H1 (cell line): ENCODE data around the gene KCNE1. TPM values are rescaled to one million over a fixed set of nuclear protein-coding genes. Genes with fewer than 3 reads are reported as not detected.

Experiments
- CTCF ChIA-PET: fragments of 300-600 bp; sonication (Branson Sonifier 250); formaldehyde crosslinking; loops from one replicate; lab custom pipeline; 2021; ENCODE audit not compliant: partially characterized antibody; lab: Charles Lee
- POLR2A ChIA-PET: fragments of 300-600 bp; sonication (Branson Sonifier 250); formaldehyde crosslinking; loops from one replicate; lab custom pipeline; 2021; ENCODE audit warnings: inconsistent platforms; ENCODE audit not compliant: partially characterized antibody; lab: Charles Lee
- DNase-seq, 2 experiments: peaks; one replicate each; pipeline versions ENCODE4 v3.0.0 to v3.0.0-alpha.2; 2010 to 2022; ENCODE audit warnings: low spot score in 2 of 2, low read depth in 1 of 2, mixed read lengths in 1 of 2
- FAIRE-seq: peaks from 2 replicates; lab custom pipeline; 2011; peaks lifted over from hg19 to GRCh38; lab: Jason Lieb, UNC
- H2AFZ ChIP-seq: 2 replicates; pipeline ENCODE4 v1.8.1; 2012; ENCODE audit warnings: low read length, inconsistent platforms
- H2AK5ac ChIP-seq: 2 replicates; pipeline ENCODE4 v1.6.1; 2013; ENCODE audit warnings: low read depth, low read length
- H2BK120ac ChIP-seq: replicated peaks from 2 replicates; pipeline ENCODE3; 2013; ENCODE audit warnings: low read depth, low read length, inconsistent platforms
- H2BK12ac ChIP-seq: 2 replicates; pipeline ENCODE4 v1.6.1; 2013; ENCODE audit warnings: low read depth, low read length
- H2BK15ac ChIP-seq: 2 replicates; pipeline ENCODE4 v1.6.1; 2013; ENCODE audit warnings: low read length
- H2BK20ac ChIP-seq: 2 replicates; pipeline ENCODE4 v1.6.1; 2013; ENCODE audit warnings: low read length
- H2BK5ac ChIP-seq: 2 replicates; pipeline ENCODE4 v1.6.1; 2013; ENCODE audit warnings: low read depth, low read length
- H3K14ac ChIP-seq: 2 replicates; pipeline ENCODE4 v1.6.1; 2013; ENCODE audit warnings: inconsistent platforms; ENCODE audit not compliant: insufficient read length
- H3K18ac ChIP-seq: 2 replicates; pipeline ENCODE4 v1.6.1; 2013; ENCODE audit warnings: low read length; ENCODE audit errors: extremely low read depth
- H3K23ac ChIP-seq: 2 replicates; pipeline ENCODE4 v1.6.1; 2013; ENCODE audit warnings: inconsistent platforms; ENCODE audit not compliant: insufficient read length
- H3K23me2 ChIP-seq: 2 replicates; pipeline ENCODE4 v1.6.1; 2013; ENCODE audit warnings: low read depth, low read length
- H3K27ac ChIP-seq: 2 replicates; pipeline ENCODE4 v1.6.1; 2011; ENCODE audit warnings: low read depth, low read length, inconsistent platforms
- H3K27me3 ChIP-seq, 4 experiments: replicated peaks in 1 of 4; 1 replicate in 1 of 4; 2 replicates in 3 of 4; pipeline versions ENCODE4 v1.6.1 to v1.8.1; 2011 to 2013; ENCODE audit warnings: low read length in 3 of 4, mild to moderate bottlenecking in 3 of 4, inconsistent platforms in 2 of 4, mixed read lengths in 2 of 4, moderate library complexity in 1 of 4; ENCODE audit not compliant: control insufficient read depth in 3 of 4, insufficient read depth in 3 of 4; ENCODE audit errors: extremely low read depth in 1 of 4
- H3K36me3 ChIP-seq, 4 experiments: 2 replicates each; pipeline versions ENCODE4 v1.6.1 to v1.8.1; 2011 to 2013; ENCODE audit warnings: mild to moderate bottlenecking in 4 of 4, low read length in 3 of 4, moderate library complexity in 2 of 4, control low read depth in 1 of 4, inconsistent platforms in 1 of 4; ENCODE audit not compliant: insufficient read depth in 4 of 4, control insufficient read depth in 2 of 4
- H3K4ac ChIP-seq: replicated peaks from 2 replicates; pipeline ENCODE3; 2013; ENCODE audit warnings: low read length, low read depth, mixed read lengths, inconsistent platforms; ENCODE audit not compliant: insufficient read length
- H3K4me1 ChIP-seq, 4 experiments: replicated peaks in 1 of 4; 1 replicate in 1 of 4; 2 replicates in 3 of 4; pipeline versions ENCODE4 v1.6.1 to v1.8.1; 2011 to 2013; ENCODE audit warnings: low read length in 3 of 4, inconsistent platforms in 2 of 4, mixed read lengths in 1 of 4; ENCODE audit not compliant: insufficient read depth in 4 of 4, control insufficient read depth in 3 of 4
- H3K4me2 ChIP-seq, 2 experiments: 2 replicates each; pipeline versions ENCODE4 v1.6.1 to v1.8.1; 2011 to 2013; ENCODE audit warnings: low read depth in 2 of 2, low read length in 2 of 2, control low read depth in 1 of 2, inconsistent platforms in 1 of 2, mild to moderate bottlenecking in 1 of 2; ENCODE audit not compliant: insufficient read depth in 1 of 2
- H3K4me3 ChIP-seq, 4 experiments: fragments of 200-600, 300-600 bp in 1 of 4; sonication (generic), shearing (Covaris generic), sonication (Bioruptor Twin) in 1 of 4; 2 replicates each; pipeline versions ENCODE4 v1.5.1 to v1.8.1; 2011 to 2016; ENCODE audit warnings: low read length in 4 of 4, low read depth in 3 of 4, control low read depth in 2 of 4, inconsistent platforms in 2 of 4, mild to moderate bottlenecking in 2 of 4, mixed read lengths in 1 of 4, moderate library complexity in 1 of 4; ENCODE audit not compliant: insufficient read depth in 2 of 4; ENCODE audit errors: extremely low read depth in 1 of 4
- H3K56ac ChIP-seq: replicated peaks from 2 replicates; pipeline ENCODE3; 2013; ENCODE audit warnings: low read depth, mild to moderate bottlenecking, mixed read lengths, low read length, inconsistent platforms; ENCODE audit not compliant: insufficient read length
- H3K79me1 ChIP-seq: 2 replicates; pipeline ENCODE4 v1.6.1; 2013; ENCODE audit warnings: low read depth, low read length, control low read depth
- H3K79me2 ChIP-seq, 2 experiments: 2 replicates each; pipeline versions ENCODE4 v1.6.1 to v1.8.1; 2012 to 2013; ENCODE audit warnings: low read length in 2 of 2, mild to moderate bottlenecking in 2 of 2, inconsistent platforms in 1 of 2; ENCODE audit not compliant: insufficient read depth in 2 of 2, control insufficient read depth in 1 of 2
- H3K9ac ChIP-seq, 4 experiments: replicated peaks in 1 of 4; 1 replicate in 1 of 4; 2 replicates in 3 of 4; pipeline versions ENCODE4 v1.6.1 to v1.8.1; 2011 to 2013; ENCODE audit warnings: low read depth in 3 of 4, low read length in 3 of 4, control low read depth in 2 of 4, mild to moderate bottlenecking in 2 of 4, moderate library complexity in 2 of 4, inconsistent platforms in 1 of 4; ENCODE audit errors: extremely low read depth in 1 of 4
- H3K9me3 ChIP-seq, 2 experiments: 2 replicates each; pipeline versions ENCODE4 v1.6.1 to v1.8.1; 2012 to 2013; ENCODE audit warnings: mild to moderate bottlenecking in 2 of 2, moderate library complexity in 2 of 2, control low read depth in 1 of 2, inconsistent platforms in 1 of 2, low read depth in 1 of 2, low read length in 1 of 2, mixed read lengths in 1 of 2; ENCODE audit not compliant: insufficient read depth in 2 of 2
- H4K20me1 ChIP-seq, 2 experiments: replicated peaks in 1 of 2; 2 replicates each; pipeline versions ENCODE3 to v1.8.1; 2011 to 2013; ENCODE audit warnings: inconsistent platforms in 2 of 2, low read length in 2 of 2, mild to moderate bottlenecking in 1 of 2; ENCODE audit not compliant: insufficient read depth in 2 of 2, control insufficient read depth in 1 of 2
- H4K5ac ChIP-seq: 2 replicates; pipeline ENCODE4 v1.6.1; 2013; ENCODE audit warnings: low read length, low read depth, mixed read lengths, inconsistent platforms; ENCODE audit not compliant: insufficient read length
- H4K8ac ChIP-seq: 2 replicates; pipeline ENCODE4 v1.8.0; 2013; ENCODE audit warnings: mild to moderate bottlenecking, moderate library complexity, low read length, inconsistent platforms; ENCODE audit not compliant: insufficient read depth; ENCODE audit errors: extremely low read depth
- H4K91ac ChIP-seq: replicated peaks from 2 replicates; pipeline ENCODE3; 2013; ENCODE audit warnings: low read length, mixed read lengths, inconsistent platforms; ENCODE audit not compliant: insufficient read length
- ATF2 ChIP-seq: IDR thresholded peaks from 2 replicates; pipeline ENCODE4 v1.6.1; 2012; ENCODE audit warnings: low read length, inconsistent platforms
- whole genome bisulfite sequencing, 2 experiments: shearing (Covaris generic) in 1 of 2; methylation state at CpG; one replicate each; pipeline versions ENCODE4 v1.1.6 to v1.1.7; 2013 to 2015; ENCODE audit warnings: low lambda C conversion rate in 2 of 2, mixed read lengths in 2 of 2, inconsistent platforms in 1 of 2, low coverage in 1 of 2, missing lambda C conversion rate in 1 of 2; ENCODE audit not compliant: insufficient replicate concordance in 2 of 2, insufficient coverage in 1 of 2, insufficient read length in 1 of 2; ENCODE audit errors: extremely low coverage in 1 of 2, missing lambda C conversion rate in 1 of 2; 5-methylcytosine and 5-hydroxymethylcytosine counted together
- polyA plus RNA-seq, 7 experiments: library from polyadenylated mRNA; depleted of rRNA in 3 of 7; stranded (reverse) in 5 of 7; unstranded in 2 of 7; fragments of >200 nt in 5 of 7; fragments of 200-250 nt in 2 of 7; gene quantifications; 1 replicate in 5 of 7; 2 replicates in 1 of 7; 4 replicates in 1 of 7; pipeline versions ENCODE4 v1.2.1 to v1.2.3, GENCODE V29; 2011 to 2013; ENCODE audit warnings: missing spikeins in 2 of 7, mixed read lengths in 2 of 7
- total RNA-seq: library from RNA; stranded (reverse); fragmentation: NEBNext Ultra II Directional; extraction: Animal tissue kit (Norgen Biotek cat#: 25700); gene quantifications from 2 replicates; pipeline ENCODE4 v1.2.1, GENCODE V29; 2021

Gene KCNE1
- total and polyA plus RNA-seq, 2 of the 8 experiments (the other 6 are each of a cell fraction or from before 2014, with no cell fraction given): 0.08 to 0.28 TPM

GRCh38 chr21:34536820-34537219 lies 24.8 kb upstream of the KCNE1 start:
- H3K18ac ChIP-seq: no peak overlapping the region
- H2BK15ac ChIP-seq: no peak overlapping the region
- no peak overlapping the region for H3K56ac ChIP-seq
- H2AK5ac ChIP-seq: no peak overlapping the region
- H3K36me3 ChIP-seq: no peaks in the 10 kb centered on the region
- no peak overlapping the region for H3K23ac ChIP-seq
- no peak overlapping the region for H3K4me3 ChIP-seq
- no peaks in the 10 kb centered on the region for H3K79me2 ChIP-seq
- TF ChIP-seq ATF2: no peak
- no peaks in the 10 kb centered on the region for H3K23me2 ChIP-seq
- H3K9me3 ChIP-seq: no peaks in the 10 kb centered on the region
- H3K27ac ChIP-seq: no peak overlapping the region
- no peak overlapping the region for H3K14ac ChIP-seq
- ChIA-PET CTCF (interaction anchor here (1.0 kb wide), 1 partner anchor 14 kb away, joined by 3 read pairs; no protein-coding TSS in a partner anchor), POLR2A (no interaction called here)
- H3K4ac ChIP-seq: no peak overlapping the region
- H3K4me1 ChIP-seq: peaks cover 0 to 6% (median 0%) of the 10 kb centered on the region in 4 experiments; a peak in 1 of 7 replicates
- no peak overlapping the region for H2AFZ ChIP-seq
- no peak overlapping the region for H4K8ac ChIP-seq
- H3K79me1 ChIP-seq: no peaks in the 10 kb centered on the region
- H3K9ac ChIP-seq: no peak overlapping the region
- no peaks in the 10 kb centered on the region for H4K20me1 ChIP-seq
- no peak overlapping the region for H2BK120ac ChIP-seq
- H2BK5ac ChIP-seq: no peak overlapping the region
- FAIRE-seq (no peak), DNase-seq (no peak)
- no peak overlapping the region for H2BK12ac ChIP-seq
- H2BK20ac ChIP-seq: no peak overlapping the region
- no peak overlapping the region for H3K4me2 ChIP-seq
- WGBS, 2 experiments: 92% methylated on average over 2 of the region's 2 CpGs; no CpG with 5 or more reads in 1 of the 2 experiments
- no peak overlapping the region for H4K91ac ChIP-seq
- no peaks in the 10 kb centered on the region for H3K27me3 ChIP-seq
- H4K5ac ChIP-seq: no peak overlapping the region
